H1 (cell line): Measurements from ENCODE around the gene ARHGAP10. TPM values are rescaled to one million over a fixed set of nuclear protein-coding genes. Genes with fewer than 3 reads are reported as not detected.

ENCODE experiments used
- CTCF ChIA-PET: fragments of 300-600 bp; sonication (Branson Sonifier 250); formaldehyde crosslinking; loops from one replicate; lab custom pipeline; 2021; ENCODE audit not compliant: partially characterized antibody; lab: Charles Lee
- POLR2A ChIA-PET: fragments of 300-600 bp; sonication (Branson Sonifier 250); formaldehyde crosslinking; loops from one replicate; lab custom pipeline; 2021; ENCODE audit warnings: inconsistent platforms; ENCODE audit not compliant: partially characterized antibody; lab: Charles Lee
- DNase-seq, 2 experiments: peaks; one replicate each; pipeline versions ENCODE4 v3.0.0 to v3.0.0-alpha.2; 2010 to 2022; ENCODE audit warnings: low spot score in 2 of 2, low read depth in 1 of 2, mixed read lengths in 1 of 2
- FAIRE-seq: peaks from 2 replicates; lab custom pipeline; 2011; peaks lifted over from hg19 to GRCh38; lab: Jason Lieb, UNC
- H2AFZ ChIP-seq: 2 replicates; pipeline ENCODE4 v1.8.1; 2012; ENCODE audit warnings: low read length, inconsistent platforms
- H2AK5ac ChIP-seq: 2 replicates; pipeline ENCODE4 v1.6.1; 2013; ENCODE audit warnings: low read depth, low read length
- H2BK120ac ChIP-seq: replicated peaks from 2 replicates; pipeline ENCODE3; 2013; ENCODE audit warnings: low read depth, low read length, inconsistent platforms
- H2BK12ac ChIP-seq: 2 replicates; pipeline ENCODE4 v1.6.1; 2013; ENCODE audit warnings: low read depth, low read length
- H2BK15ac ChIP-seq: 2 replicates; pipeline ENCODE4 v1.6.1; 2013; ENCODE audit warnings: low read length
- H2BK20ac ChIP-seq: 2 replicates; pipeline ENCODE4 v1.6.1; 2013; ENCODE audit warnings: low read length
- H2BK5ac ChIP-seq: 2 replicates; pipeline ENCODE4 v1.6.1; 2013; ENCODE audit warnings: low read depth, low read length
- H3K14ac ChIP-seq: 2 replicates; pipeline ENCODE4 v1.6.1; 2013; ENCODE audit warnings: inconsistent platforms; ENCODE audit not compliant: insufficient read length
- H3K18ac ChIP-seq: 2 replicates; pipeline ENCODE4 v1.6.1; 2013; ENCODE audit warnings: low read length; ENCODE audit errors: extremely low read depth
- H3K23ac ChIP-seq: 2 replicates; pipeline ENCODE4 v1.6.1; 2013; ENCODE audit warnings: inconsistent platforms; ENCODE audit not compliant: insufficient read length
- H3K23me2 ChIP-seq: 2 replicates; pipeline ENCODE4 v1.6.1; 2013; ENCODE audit warnings: low read depth, low read length
- H3K27ac ChIP-seq: 2 replicates; pipeline ENCODE4 v1.6.1; 2011; ENCODE audit warnings: low read depth, low read length, inconsistent platforms
- H3K27me3 ChIP-seq, 4 experiments: replicated peaks in 1 of 4; 1 replicate in 1 of 4; 2 replicates in 3 of 4; pipeline versions ENCODE4 v1.6.1 to v1.8.1; 2011 to 2013; ENCODE audit warnings: low read length in 3 of 4, mild to moderate bottlenecking in 3 of 4, inconsistent platforms in 2 of 4, mixed read lengths in 2 of 4, moderate library complexity in 1 of 4; ENCODE audit not compliant: control insufficient read depth in 3 of 4, insufficient read depth in 3 of 4; ENCODE audit errors: extremely low read depth in 1 of 4
- H3K36me3 ChIP-seq, 4 experiments: 2 replicates each; pipeline versions ENCODE4 v1.6.1 to v1.8.1; 2011 to 2013; ENCODE audit warnings: mild to moderate bottlenecking in 4 of 4, low read length in 3 of 4, moderate library complexity in 2 of 4, control low read depth in 1 of 4, inconsistent platforms in 1 of 4; ENCODE audit not compliant: insufficient read depth in 4 of 4, control insufficient read depth in 2 of 4
- H3K4ac ChIP-seq: replicated peaks from 2 replicates; pipeline ENCODE3; 2013; ENCODE audit warnings: low read length, low read depth, mixed read lengths, inconsistent platforms; ENCODE audit not compliant: insufficient read length
- H3K4me1 ChIP-seq, 4 experiments: replicated peaks in 1 of 4; 1 replicate in 1 of 4; 2 replicates in 3 of 4; pipeline versions ENCODE4 v1.6.1 to v1.8.1; 2011 to 2013; ENCODE audit warnings: low read length in 3 of 4, inconsistent platforms in 2 of 4, mixed read lengths in 1 of 4; ENCODE audit not compliant: insufficient read depth in 4 of 4, control insufficient read depth in 3 of 4
- H3K4me2 ChIP-seq, 2 experiments: 2 replicates each; pipeline versions ENCODE4 v1.6.1 to v1.8.1; 2011 to 2013; ENCODE audit warnings: low read depth in 2 of 2, low read length in 2 of 2, control low read depth in 1 of 2, inconsistent platforms in 1 of 2, mild to moderate bottlenecking in 1 of 2; ENCODE audit not compliant: insufficient read depth in 1 of 2
- H3K4me3 ChIP-seq, 4 experiments: fragments of 200-600, 300-600 bp in 1 of 4; sonication (generic), shearing (Covaris generic), sonication (Bioruptor Twin) in 1 of 4; 2 replicates each; pipeline versions ENCODE4 v1.5.1 to v1.8.1; 2011 to 2016; ENCODE audit warnings: low read length in 4 of 4, low read depth in 3 of 4, control low read depth in 2 of 4, inconsistent platforms in 2 of 4, mild to moderate bottlenecking in 2 of 4, mixed read lengths in 1 of 4, moderate library complexity in 1 of 4; ENCODE audit not compliant: insufficient read depth in 2 of 4; ENCODE audit errors: extremely low read depth in 1 of 4
- H3K56ac ChIP-seq: replicated peaks from 2 replicates; pipeline ENCODE3; 2013; ENCODE audit warnings: low read depth, mild to moderate bottlenecking, mixed read lengths, low read length, inconsistent platforms; ENCODE audit not compliant: insufficient read length
- H3K79me1 ChIP-seq: 2 replicates; pipeline ENCODE4 v1.6.1; 2013; ENCODE audit warnings: low read depth, low read length, control low read depth
- H3K79me2 ChIP-seq, 2 experiments: 2 replicates each; pipeline versions ENCODE4 v1.6.1 to v1.8.1; 2012 to 2013; ENCODE audit warnings: low read length in 2 of 2, mild to moderate bottlenecking in 2 of 2, inconsistent platforms in 1 of 2; ENCODE audit not compliant: insufficient read depth in 2 of 2, control insufficient read depth in 1 of 2
- H3K9ac ChIP-seq, 4 experiments: replicated peaks in 1 of 4; 1 replicate in 1 of 4; 2 replicates in 3 of 4; pipeline versions ENCODE4 v1.6.1 to v1.8.1; 2011 to 2013; ENCODE audit warnings: low read depth in 3 of 4, low read length in 3 of 4, control low read depth in 2 of 4, mild to moderate bottlenecking in 2 of 4, moderate library complexity in 2 of 4, inconsistent platforms in 1 of 4; ENCODE audit errors: extremely low read depth in 1 of 4
- H3K9me3 ChIP-seq, 2 experiments: 2 replicates each; pipeline versions ENCODE4 v1.6.1 to v1.8.1; 2012 to 2013; ENCODE audit warnings: mild to moderate bottlenecking in 2 of 2, moderate library complexity in 2 of 2, control low read depth in 1 of 2, inconsistent platforms in 1 of 2, low read depth in 1 of 2, low read length in 1 of 2, mixed read lengths in 1 of 2; ENCODE audit not compliant: insufficient read depth in 2 of 2
- H4K20me1 ChIP-seq, 2 experiments: replicated peaks in 1 of 2; 2 replicates each; pipeline versions ENCODE3 to v1.8.1; 2011 to 2013; ENCODE audit warnings: inconsistent platforms in 2 of 2, low read length in 2 of 2, mild to moderate bottlenecking in 1 of 2; ENCODE audit not compliant: insufficient read depth in 2 of 2, control insufficient read depth in 1 of 2
- H4K5ac ChIP-seq: 2 replicates; pipeline ENCODE4 v1.6.1; 2013; ENCODE audit warnings: low read length, low read depth, mixed read lengths, inconsistent platforms; ENCODE audit not compliant: insufficient read length
- H4K8ac ChIP-seq: 2 replicates; pipeline ENCODE4 v1.8.0; 2013; ENCODE audit warnings: mild to moderate bottlenecking, moderate library complexity, low read length, inconsistent platforms; ENCODE audit not compliant: insufficient read depth; ENCODE audit errors: extremely low read depth
- H4K91ac ChIP-seq: replicated peaks from 2 replicates; pipeline ENCODE3; 2013; ENCODE audit warnings: low read length, mixed read lengths, inconsistent platforms; ENCODE audit not compliant: insufficient read length
- CREB1 ChIP-seq: IDR thresholded peaks from 2 replicates; pipeline ENCODE4 v1.6.1; 2012; ENCODE audit warnings: inconsistent platforms
- JUN ChIP-seq: IDR thresholded peaks from 2 replicates; pipeline ENCODE4 v1.6.1; 2011; ENCODE audit warnings: low read depth, mild to moderate bottlenecking, improper control_type of control experiment, low read length
- NRF1 ChIP-seq: IDR thresholded peaks from 2 replicates; pipeline ENCODE4 v1.6.1; 2011; ENCODE audit warnings: mild to moderate bottlenecking, low read depth, low read length, improper control_type of control experiment
- PHF8 ChIP-seq: fragments of 200-600 bp; sonication (generic); conservative IDR thresholded peaks from 2 replicates; pipeline ENCODE4 v1.7.1; 2012; ENCODE audit warnings: low read depth, mild to moderate bottlenecking, inconsistent platforms, low read length, moderate library complexity
- SIN3A ChIP-seq, 2 experiments: IDR thresholded peaks in 1 of 2; conservative IDR thresholded peaks in 1 of 2; 2 replicates each; pipeline ENCODE4 v1.6.1; 2011 to 2012; ENCODE audit warnings: low read length in 2 of 2, improper control_type of control experiment in 1 of 2, low read depth in 1 of 2, mild to moderate bottlenecking in 1 of 2
- SUZ12 ChIP-seq: fragments of 200-600 bp; sonication (generic); IDR thresholded peaks from 2 replicates; pipeline ENCODE4 v1.6.1; 2012; ENCODE audit warnings: mild to moderate bottlenecking, inconsistent platforms, low read length, moderate library complexity, mixed read lengths
- WGBS, 2 experiments: shearing (Covaris generic) in 1 of 2; methylation state at CpG; one replicate each; pipeline versions ENCODE4 v1.1.6 to v1.1.7; 2013 to 2015; ENCODE audit warnings: low lambda C conversion rate in 2 of 2, mixed read lengths in 2 of 2, inconsistent platforms in 1 of 2, low coverage in 1 of 2, missing lambda C conversion rate in 1 of 2; ENCODE audit not compliant: insufficient replicate concordance in 2 of 2, insufficient coverage in 1 of 2, insufficient read length in 1 of 2; ENCODE audit errors: extremely low coverage in 1 of 2, missing lambda C conversion rate in 1 of 2; 5-methylcytosine and 5-hydroxymethylcytosine counted together
- polyA plus RNA-seq, 7 experiments: library from polyadenylated mRNA; depleted of rRNA in 3 of 7; stranded (reverse) in 5 of 7; unstranded in 2 of 7; fragments of >200 nt in 5 of 7; fragments of 200-250 nt in 2 of 7; gene quantifications; 1 replicate in 5 of 7; 2 replicates in 1 of 7; 4 replicates in 1 of 7; pipeline versions ENCODE4 v1.2.1 to v1.2.3, GENCODE V29; 2011 to 2013; ENCODE audit warnings: missing spikeins in 2 of 7, mixed read lengths in 2 of 7
- total RNA-seq: library from RNA; stranded (reverse); fragmentation: NEBNext Ultra II Directional; extraction: Animal tissue kit (Norgen Biotek cat#: 25700); gene quantifications from 2 replicates; pipeline ENCODE4 v1.2.1, GENCODE V29; 2021

The ARHGAP10 gene
- total and polyA plus RNA-seq, 2 of the 8 experiments (the other 6 are each of a cell fraction or from before 2014, with no cell fraction given), result 3.7 to 6.1 TPM

DNA sequence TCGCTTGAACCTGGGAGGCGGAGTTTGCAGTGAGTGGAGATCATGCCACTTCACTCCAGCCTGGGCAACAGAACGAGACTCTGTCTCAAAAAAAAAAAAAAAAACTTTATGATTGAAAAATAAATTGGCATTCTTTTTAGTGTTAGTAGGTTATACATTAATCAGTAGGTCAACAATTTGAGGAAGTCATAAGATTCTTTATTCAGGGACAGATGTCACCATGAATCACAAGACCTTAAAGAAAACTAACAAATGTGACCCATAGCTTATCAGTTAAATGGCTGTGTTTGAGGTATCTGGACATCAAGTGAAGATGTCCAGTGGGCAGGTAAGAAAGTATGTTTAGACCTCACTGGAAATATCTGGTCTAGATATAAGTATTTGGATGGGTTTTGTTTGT lies 38.7 kb upstream of the ARHGAP10 start:
- Histone ChIP-seq H3K4ac (no peak overlapping the region), H3K9me3 (no peaks in the 10 kb centered on the region), H2AFZ (no peak overlapping the region), H3K79me2 (no peaks in the 10 kb centered on the region), H3K23ac (no peak overlapping the region), H3K56ac (no peak overlapping the region), H2BK120ac (no peak overlapping the region), H3K18ac (no peak overlapping the region), H3K4me3 (no peak overlapping the region), H2BK5ac (no peak overlapping the region), H3K27me3 (no peaks in the 10 kb centered on the region), H3K27ac (no peak overlapping the region), H2BK15ac (no peak overlapping the region), H2AK5ac (no peak overlapping the region), H3K4me1 (no peaks in the 10 kb centered on the region), H4K91ac (no peak overlapping the region), H3K36me3 (no peaks in the 10 kb centered on the region), H2BK20ac (no peak overlapping the region), H4K5ac (no peak overlapping the region), H3K79me1 (no peaks in the 10 kb centered on the region), H3K4me2 (no peak overlapping the region), H4K20me1 (no peaks in the 10 kb centered on the region), H3K14ac (no peak overlapping the region), H2BK12ac (no peak overlapping the region), H3K23me2 (no peaks in the 10 kb centered on the region), H3K9ac (no peak overlapping the region), H4K8ac (no peak overlapping the region)
- FAIRE-seq (no peak), DNase-seq (no peak)
- CTCF ChIA-PET, result interaction anchor here (0.6 to 3.4 kb wide), 5 partner anchors 10 to 1045 kb away, joined by 3 to 17 read pairs (median 3); no protein-coding TSS in a partner anchor
- POLR2A ChIA-PET, result interaction anchor here (2.2 kb wide), 1 partner anchor 9 kb away, joined by 8 read pairs; the partner anchor contains the start of gene PRMT9
- WGBS, 2 experiments, result 90% methylated on average over 3 of the region's 3 CpGs; no CpG with 5 or more reads in 1 of the 2 experiments
- no peak for TF ChIP-seq CREB1
- no peak for TF ChIP-seq NRF1
- no peak for TF ChIP-seq SIN3A (conservative IDR thresholded peaks at IDR 0.05 in 1 of 2, IDR thresholded peaks at IDR 0.05 in 1 of 2; ENCODE audit: low read depth in 1 of 2, low read length in 2 of 2)
- TF ChIP-seq JUN, result no peak
- no peak for TF ChIP-seq SUZ12
- no peak for TF ChIP-seq PHF8
